ENCODE measurements around the gene ATP8B3. TPM values are rescaled to one million over a fixed set of nuclear protein-coding genes. Genes with fewer than 3 reads are reported as not detected.

Gene ATP8B3
- total RNA-seq, 2 donors from 2014 or later, result 2.3 to 2.8 TPM

DNA sequence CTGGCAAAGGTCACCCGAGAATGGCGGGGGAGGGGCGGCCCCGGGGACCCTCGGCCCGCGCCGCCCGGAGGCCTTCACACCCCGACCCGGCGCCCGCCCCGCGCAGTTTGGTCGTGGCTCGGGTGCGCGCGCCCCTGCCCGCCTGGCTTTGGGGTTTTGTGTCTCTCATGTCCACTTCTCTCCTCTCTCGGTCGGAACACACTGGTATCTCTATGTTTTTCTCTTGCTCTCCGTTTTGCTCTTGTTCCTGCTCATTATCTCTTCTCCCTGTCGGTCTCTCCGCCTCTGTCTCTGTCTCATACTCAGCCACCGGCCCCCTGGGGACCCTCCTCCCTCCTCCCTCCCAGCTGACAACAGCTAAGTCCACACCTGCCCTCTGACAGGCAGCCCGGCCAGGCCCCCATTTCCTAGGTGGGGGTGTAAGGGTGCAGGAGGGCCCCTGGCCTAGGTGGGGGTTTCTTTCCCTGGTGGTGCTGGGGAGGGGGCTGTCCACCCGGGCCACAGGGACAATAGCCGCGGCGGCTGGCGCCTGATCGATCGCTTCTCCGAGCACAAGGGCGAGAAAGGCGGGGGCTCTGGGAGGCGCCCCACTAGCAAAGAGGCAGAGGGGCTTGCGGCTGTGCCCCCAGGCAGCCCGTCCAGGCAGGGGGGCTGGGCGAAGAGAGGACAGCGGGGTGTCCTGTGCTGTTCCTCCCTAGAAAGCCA is 56.5 kb downstream of the ATP8B3 start:
- no peak overlapping the region for H3K4me3 Mint-ChIP-seq
- no peak overlapping the region for H3K27ac Mint-ChIP-seq
- H3K4me1 Mint-ChIP-seq (ENCODE audit: low read depth in 2 of 2), result peaks cover 5 to 9% of the 10 kb centered on the region in 2 donors
- peaks cover 16 to 17% of the 10 kb centered on the region in 2 donors for H3K27me3 Mint-ChIP-seq
- no peak for ATAC-seq
- peak; percentile 46 for DNase-seq (ENCODE audit: low spot score)
- no peaks in the 10 kb centered on the region for H3K9me3 Mint-ChIP-seq
- no peaks in the 10 kb centered on the region for H3K36me3 Mint-ChIP-seq

DNA sequence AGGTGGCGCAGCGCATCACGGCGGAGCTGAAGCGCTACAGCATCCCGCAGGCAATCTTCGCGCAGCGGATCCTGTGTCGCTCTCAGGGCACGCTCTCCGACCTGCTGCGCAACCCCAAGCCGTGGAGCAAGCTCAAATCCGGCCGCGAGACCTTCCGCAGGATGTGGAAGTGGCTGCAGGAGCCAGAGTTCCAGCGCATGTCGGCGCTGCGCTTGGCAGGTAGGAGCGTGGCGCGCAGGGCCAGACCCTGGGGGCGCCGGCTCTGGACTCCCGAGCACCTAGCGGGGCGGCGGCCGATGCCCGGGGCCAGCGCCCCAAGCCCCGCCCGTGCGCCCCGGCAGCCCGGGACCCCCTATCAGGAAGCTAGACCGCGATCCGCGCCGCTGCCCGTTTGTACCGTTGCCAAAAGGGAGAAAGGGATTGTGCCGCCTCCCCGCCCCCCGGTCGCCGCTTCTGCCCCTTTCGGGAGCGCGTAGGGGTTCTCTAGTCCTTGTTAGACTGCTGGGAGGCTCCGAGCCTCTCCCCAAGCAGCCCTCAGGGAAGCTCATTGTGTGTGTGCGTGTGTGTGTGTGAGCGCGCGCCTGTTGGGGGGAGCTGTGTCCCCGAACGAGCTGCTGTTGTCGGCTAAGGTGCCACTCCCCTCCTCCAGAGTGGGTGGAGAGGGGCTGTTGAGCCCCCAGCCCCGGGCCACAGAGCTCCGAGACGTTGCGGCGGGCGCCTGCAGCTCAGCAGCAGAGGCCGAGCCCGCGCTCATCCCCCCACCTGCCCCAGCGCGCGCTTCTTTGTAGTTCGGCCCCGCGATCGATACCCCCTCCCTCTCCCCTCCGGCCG is 57.2 kb downstream of the ATP8B3 start:
- peak; percentile 56 for DNase-seq (ENCODE audit: low spot score)
- H3K27me3 Mint-ChIP-seq, result peaks cover 18 to 22% of the 10 kb centered on the region in 2 donors
- H3K4me3 Mint-ChIP-seq, result no peak overlapping the region
- no peak for ATAC-seq
- no peak overlapping the region for H3K27ac Mint-ChIP-seq
- no peaks in the 10 kb centered on the region for H3K9me3 Mint-ChIP-seq
- no peaks in the 10 kb centered on the region for H3K36me3 Mint-ChIP-seq
- H3K4me1 Mint-ChIP-seq (ENCODE audit: low read depth in 2 of 2), result peaks cover 5 to 9% of the 10 kb centered on the region in 2 donors

DNA sequence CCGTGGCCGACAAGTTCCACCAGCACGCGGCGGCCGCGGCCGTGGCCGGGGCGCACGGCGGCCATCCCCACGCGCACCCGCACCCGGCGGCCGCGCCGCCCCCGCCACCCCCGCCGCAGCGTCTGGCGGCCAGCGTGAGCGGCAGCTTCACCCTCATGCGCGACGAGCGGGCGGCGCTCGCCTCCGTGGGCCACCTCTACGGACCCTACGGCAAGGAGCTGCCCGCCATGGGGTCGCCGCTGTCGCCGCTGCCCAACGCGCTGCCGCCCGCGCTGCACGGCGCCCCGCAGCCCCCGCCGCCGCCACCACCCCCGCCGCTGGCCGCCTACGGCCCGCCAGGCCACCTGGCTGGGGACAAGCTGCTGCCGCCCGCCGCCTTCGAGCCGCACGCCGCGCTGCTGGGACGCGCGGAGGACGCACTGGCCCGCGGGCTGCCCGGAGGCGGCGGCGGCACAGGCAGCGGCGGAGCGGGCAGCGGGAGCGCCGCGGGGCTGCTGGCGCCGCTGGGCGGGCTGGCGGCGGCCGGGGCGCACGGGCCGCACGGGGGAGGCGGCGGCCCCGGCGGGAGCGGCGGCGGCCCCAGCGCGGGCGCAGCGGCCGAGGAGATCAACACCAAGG is 57.9 kb downstream of the ATP8B3 start:
- H3K27me3 Mint-ChIP-seq, result peaks cover 18 to 23% of the 10 kb centered on the region in 2 donors
- H3K4me1 Mint-ChIP-seq (ENCODE audit: low read depth in 2 of 2), result peaks cover 5 to 9% of the 10 kb centered on the region in 2 donors
- H3K4me3 Mint-ChIP-seq, result no peak overlapping the region
- H3K36me3 Mint-ChIP-seq, result no peaks in the 10 kb centered on the region
- no peaks in the 10 kb centered on the region for H3K9me3 Mint-ChIP-seq
- DNase-seq (ENCODE audit: low spot score) (no peak), ATAC-seq (no peak)
- no peak overlapping the region for H3K27ac Mint-ChIP-seq

DNA sequence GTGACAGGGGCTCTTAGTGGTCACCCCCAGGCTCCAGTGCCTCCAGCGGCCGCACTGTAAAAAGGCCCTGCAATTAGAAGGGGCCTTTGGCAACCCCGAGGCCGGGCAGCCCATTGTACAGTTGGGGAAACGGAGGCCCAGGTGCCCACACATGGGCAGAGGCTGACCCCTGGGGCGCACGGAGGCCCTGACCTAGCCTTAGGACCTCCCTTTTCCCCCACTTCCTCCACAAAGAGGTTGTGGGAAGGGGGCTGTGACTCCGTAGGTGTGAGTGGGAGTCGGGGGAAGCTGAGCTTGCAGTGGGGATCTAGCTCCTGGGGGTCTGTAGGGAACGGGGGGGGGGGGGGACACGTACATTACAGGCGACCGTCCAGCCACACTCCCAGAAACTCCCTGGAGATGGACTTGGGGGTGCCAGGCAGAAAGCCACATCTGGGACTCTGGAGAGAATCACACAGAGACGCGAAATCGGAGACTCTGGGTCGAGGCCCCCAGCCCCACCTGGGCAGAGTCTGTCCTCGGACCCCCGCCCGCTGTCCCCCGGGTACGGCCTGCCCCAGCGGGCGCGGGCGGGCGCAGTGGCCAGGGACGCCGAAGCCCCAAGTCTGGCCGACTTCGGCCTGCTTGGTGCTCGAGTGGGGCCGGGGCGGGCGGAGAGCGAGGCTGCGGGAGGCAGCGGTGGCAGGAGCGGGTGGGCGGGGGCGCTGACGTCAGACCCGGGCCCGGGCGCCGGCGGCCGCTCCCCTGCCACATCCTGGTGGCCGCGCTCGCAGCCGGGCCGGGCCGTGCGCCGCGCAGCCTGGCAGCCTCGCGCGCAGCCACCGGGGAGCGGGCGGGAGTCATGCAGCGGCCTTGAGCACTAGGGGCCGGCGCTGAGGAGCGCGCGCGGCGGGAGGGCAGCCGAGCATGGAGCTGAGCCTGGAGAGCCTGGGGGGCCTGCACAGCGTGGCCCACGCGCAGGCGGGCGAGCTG is 59.0 kb downstream of the ATP8B3 start, which contains the start of gene ONECUT3:
Gene ONECUT3 (plus strand): TSS at position 750 of the 972 bp plus-strand sequence. CDS start 157 bp downstream, at position 907.
- Mint-ChIP-seq H3K36me3 (no peaks in the 10 kb centered on the region), H3K9me3 (no peaks in the 10 kb centered on the region), H3K4me1 (ENCODE audit: low read depth in 2 of 2) (peaks cover 5 to 9% of the 10 kb centered on the region in 2 donors), H3K27ac (no peak within 1 kb of the TSS), H3K4me3 (no peak within 1 kb of the TSS), H3K27me3 (peaks cover 16 to 23% of the 10 kb centered on the region in 2 donors)
- DNase-seq (ENCODE audit: low spot score), result no peak
- ATAC-seq, result no peak

DNA sequence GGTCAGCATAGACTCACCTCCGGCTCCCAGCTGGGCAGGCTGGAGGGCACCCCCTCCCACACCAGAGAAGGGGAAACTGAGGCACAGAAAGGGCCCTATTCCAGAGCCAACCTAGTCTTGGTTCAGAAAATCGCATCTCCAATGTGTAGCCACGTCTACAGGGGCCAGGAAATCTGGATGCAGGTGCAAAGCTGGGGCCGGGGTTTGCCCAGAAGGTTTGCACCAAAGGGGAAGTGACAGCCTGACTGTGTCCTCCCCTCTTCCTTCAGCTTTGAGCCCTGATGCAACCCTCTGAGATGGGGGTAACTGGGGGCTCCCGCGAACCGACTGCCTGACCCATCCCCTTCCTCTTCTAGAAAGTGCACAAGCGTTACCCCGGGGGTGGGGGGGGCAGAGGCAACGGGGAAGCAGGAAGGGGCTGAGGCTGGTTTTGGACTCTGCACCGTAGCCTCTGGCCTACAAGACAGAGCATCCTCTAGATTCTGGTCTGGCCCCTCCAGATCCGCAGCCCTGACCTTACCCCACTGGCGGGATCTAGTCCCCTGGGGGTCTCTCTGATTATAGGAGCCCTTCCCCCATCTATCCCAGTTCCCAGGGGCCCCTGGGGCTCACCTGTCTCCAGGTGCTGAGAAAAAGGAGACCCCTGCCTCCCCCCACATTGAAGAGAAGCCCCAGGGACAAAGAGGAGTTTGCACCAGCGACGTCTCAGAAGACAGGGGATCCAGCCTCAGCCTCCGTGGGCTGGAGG is 59.9 kb downstream of the ATP8B3 start:
- no peak for ATAC-seq

DNA sequence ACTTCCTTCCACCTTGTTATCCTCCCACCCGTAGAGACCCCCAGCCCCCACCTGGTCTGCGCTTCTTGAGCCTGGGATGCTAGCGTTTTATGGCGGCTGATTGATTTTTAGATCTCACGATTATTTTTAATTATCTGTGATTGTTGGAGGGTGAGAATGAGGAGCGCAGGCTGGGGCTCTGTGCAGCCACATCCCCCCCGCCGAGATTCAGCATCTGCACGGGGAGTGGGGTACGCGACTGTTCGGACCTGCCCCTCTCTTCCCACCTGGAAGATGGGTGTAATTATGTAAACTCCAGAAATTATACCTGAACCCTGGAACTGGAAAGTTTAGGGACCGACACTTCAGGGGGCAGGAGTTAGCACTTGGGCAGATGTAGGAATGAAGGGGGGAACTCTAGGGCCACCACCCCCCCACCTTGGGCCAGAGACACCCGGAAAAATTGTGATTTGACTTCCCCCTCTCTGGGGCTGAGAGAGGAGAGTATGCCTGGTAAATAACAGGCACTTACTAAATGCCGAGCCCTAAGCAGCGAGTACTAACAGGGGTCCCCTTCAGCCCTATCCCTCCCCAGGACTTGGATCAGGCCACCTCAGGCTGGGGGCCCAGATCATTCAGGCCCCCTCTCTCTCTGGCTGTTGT is 60.6 kb downstream of the ATP8B3 start:
- Mint-ChIP-seq H3K9me3 (no peaks in the 10 kb centered on the region), H3K4me1 (ENCODE audit: low read depth in 2 of 2) (peaks cover 5 to 8% of the 10 kb centered on the region in 2 donors), H3K27ac (no peak overlapping the region), H3K27me3 (peaks cover 13 to 15% of the 10 kb centered on the region in 2 donors), H3K4me3 (no peak overlapping the region), H3K36me3 (no peaks in the 10 kb centered on the region)
- ATAC-seq (no peak), DNase-seq (ENCODE audit: low spot score) (no peak)

More for the DNA sequence above, 59.9 kb downstream of the ATP8B3 start:
- Mint-ChIP-seq H3K27ac (no peak overlapping the region), H3K4me1 (ENCODE audit: low read depth in 2 of 2) (peaks cover 5 to 13% of the 10 kb centered on the region in 2 donors), H3K27me3 (peaks cover 18 to 22% of the 10 kb centered on the region in 2 donors), H3K36me3 (no peaks in the 10 kb centered on the region), H3K9me3 (no peaks in the 10 kb centered on the region), H3K4me3 (no peak overlapping the region)
- no peak for DNase-seq (ENCODE audit: low spot score)

DNA sequence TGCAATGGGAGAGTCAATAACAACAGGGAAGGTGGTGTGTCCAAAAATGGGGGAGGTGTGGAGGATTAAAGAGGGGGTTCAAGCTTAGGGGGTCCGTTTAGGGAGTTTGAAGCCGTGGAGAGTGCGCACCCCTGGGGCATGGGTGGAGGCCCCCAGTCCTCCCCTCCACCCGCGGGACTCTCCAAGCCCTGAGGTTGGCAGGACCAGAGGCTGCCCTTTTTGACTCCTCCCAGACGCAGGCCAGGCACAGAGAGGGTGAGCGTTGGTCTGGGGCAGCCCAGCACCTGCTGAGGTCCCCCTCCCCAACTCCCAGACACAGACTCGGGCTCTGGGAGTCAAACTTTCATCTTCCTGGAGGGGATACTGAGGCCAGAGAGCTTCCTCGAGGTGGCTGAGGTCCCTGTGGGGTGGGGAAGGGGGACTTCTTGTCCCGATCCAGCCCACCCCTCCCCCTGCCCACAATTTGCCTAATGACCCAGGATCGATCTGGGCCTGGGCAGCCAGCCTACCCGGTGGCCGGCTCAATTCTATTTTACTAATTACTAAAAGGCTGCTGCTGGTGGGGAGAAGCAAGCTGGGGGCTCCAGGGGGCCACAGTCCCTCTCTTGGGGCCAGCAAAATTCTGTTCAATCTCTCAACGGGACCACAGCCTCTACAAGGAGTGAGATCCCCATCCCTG is 61.6 kb downstream of the ATP8B3 start:
- Mint-ChIP-seq H3K36me3 (no peaks in the 10 kb centered on the region), H3K9me3 (no peaks in the 10 kb centered on the region), H3K27me3 (peaks cover 9 to 10% of the 10 kb centered on the region in 2 donors), H3K4me3 (no peak overlapping the region), H3K27ac (no peak overlapping the region), H3K4me1 (ENCODE audit: low read depth in 2 of 2) (peaks cover 2 to 6% of the 10 kb centered on the region in 2 donors)
- DNase-seq (ENCODE audit: low spot score), result no peak
- ATAC-seq, result no peak

DNA sequence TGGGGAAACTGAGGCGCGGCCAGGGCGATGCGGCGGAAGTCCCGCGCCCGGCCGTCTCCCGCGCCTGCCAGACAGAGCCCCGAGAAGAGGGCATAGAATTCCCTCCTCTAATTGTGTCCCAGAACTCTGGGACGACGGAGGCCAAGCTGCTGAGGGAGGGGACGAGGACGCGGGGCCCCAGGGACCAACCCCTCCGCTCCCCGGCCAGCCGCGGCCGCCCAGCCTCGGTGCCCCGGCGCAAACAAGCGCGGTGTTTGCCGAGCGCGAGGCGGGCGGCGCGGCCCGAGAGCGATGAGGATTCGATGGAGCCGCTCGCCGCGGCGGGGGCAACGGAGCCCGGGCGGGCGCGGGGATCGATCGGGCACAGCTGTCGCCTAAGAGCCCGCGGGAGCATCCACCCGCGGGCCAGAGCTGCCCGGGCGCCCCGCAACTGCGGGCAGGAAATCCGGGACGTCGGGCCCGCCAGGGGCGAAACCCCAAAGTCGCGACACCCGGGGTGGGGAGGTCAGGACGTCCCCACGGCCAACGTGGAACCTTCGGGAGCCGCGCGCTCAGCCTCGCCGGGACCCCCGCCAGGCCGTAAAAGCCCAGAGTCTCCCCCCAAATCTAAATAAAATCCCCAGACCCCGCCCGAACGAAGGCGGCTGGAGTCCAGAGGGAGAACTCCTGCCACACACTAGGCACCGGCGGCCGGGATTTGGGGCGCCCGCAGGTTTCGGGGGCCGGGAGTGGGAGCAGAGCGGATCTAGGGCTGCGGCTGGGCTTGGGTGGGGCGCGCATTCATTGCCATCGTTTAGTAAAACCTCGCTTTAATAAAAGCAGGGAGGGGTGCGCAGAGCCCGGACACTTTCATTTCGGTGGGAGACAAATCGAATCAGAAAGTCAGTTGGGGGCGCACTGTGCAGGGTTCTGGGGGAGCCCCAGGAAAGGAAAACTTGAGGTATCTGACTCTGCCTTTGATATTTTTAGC is 62.4 kb downstream of the ATP8B3 start:
- peaks cover 0 to 5% of the 10 kb centered on the region in 2 donors for H3K4me1 Mint-ChIP-seq (ENCODE audit: low read depth in 2 of 2)
- no peak for DNase-seq (ENCODE audit: low spot score)
- ATAC-seq, result no peak
- H3K27ac Mint-ChIP-seq, result no peak overlapping the region
- no peaks in the 10 kb centered on the region for H3K9me3 Mint-ChIP-seq
- no peaks in the 10 kb centered on the region for H3K36me3 Mint-ChIP-seq
- H3K4me3 Mint-ChIP-seq, result no peak overlapping the region
- H3K27me3 Mint-ChIP-seq, result peaks cover 7% of the 10 kb centered on the region in 2 donors

DNA sequence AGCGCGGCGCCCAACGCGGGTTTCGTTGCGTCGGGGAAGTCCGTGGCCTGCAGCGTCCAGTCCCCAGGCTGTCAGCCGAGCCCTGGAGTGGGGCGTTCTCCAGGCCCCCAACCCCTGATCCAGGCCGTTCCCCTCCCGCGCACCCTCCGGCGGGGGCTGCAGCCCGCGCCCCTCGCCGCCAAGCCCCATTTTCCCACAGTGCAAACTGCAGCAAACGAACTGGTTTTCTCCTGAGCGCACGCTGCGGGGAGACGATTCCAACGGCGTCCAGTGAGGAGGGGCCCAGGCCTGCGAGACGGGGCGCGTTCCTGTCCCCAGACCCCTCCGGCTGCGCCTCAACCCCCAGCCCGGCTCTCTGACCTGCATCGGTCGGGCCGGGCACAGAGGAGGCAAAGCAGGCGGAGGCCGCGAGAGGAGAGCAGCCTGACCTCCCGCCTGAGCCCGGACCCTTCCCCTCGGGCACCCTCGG is 63.2 kb downstream of the ATP8B3 start:
- Mint-ChIP-seq H3K9me3 (no peaks in the 10 kb centered on the region), H3K4me1 (ENCODE audit: low read depth in 2 of 2) (peaks cover 0 to 5% of the 10 kb centered on the region in 2 donors), H3K4me3 (no peak overlapping the region), H3K36me3 (no peaks in the 10 kb centered on the region), H3K27me3 (peaks cover 7% of the 10 kb centered on the region in 2 donors), H3K27ac (no peak overlapping the region)
- peak; percentile 28 for DNase-seq (ENCODE audit: low spot score)
- ATAC-seq, result no peak

DNA sequence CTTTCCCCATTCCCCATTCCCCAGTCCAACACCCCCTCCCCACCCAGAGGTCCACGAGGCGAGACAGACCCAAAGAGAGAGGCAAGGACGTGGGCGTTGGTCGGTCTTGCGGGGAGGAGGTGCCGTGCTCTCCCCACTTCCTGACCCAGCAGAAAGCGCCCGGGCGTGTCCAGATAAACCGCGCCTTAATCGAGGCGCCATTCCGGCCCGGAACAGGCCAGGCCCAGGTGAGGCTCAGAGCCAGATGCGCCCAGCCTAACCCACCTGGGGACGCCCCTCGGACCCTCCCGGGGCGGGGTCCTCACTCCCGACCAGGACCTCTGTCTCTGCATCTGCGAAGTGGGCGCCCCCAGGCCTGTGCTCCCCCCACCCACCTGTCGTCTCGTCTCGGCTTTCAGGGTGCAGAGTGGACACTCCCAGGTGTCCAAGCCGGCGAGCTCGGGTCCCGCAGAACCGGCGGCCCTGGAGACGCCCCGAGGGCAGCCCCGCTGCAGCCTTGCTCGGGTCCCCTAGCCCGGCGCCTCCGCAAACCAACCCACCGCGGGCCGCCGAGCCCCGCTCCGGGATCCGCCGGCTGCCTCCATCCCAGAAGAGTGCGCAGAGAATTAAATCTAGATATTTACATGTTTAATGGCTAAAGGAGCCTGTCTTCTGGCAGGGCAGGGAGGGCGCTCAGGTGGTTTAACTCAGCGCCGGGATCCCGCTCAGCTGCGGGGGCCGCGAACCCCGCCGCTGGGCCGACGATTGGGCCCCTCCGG is 63.8 kb downstream of the ATP8B3 start:
- Mint-ChIP-seq H3K4me3 (no peak overlapping the region), H3K27ac (no peak overlapping the region), H3K36me3 (no peaks in the 10 kb centered on the region), H3K4me1 (ENCODE audit: low read depth in 2 of 2) (peaks cover 0 to 5% of the 10 kb centered on the region in 2 donors), H3K9me3 (no peaks in the 10 kb centered on the region), H3K27me3 (peaks cover 7% of the 10 kb centered on the region in 2 donors)
- DNase-seq (ENCODE audit: low spot score) (peak; percentile 31), ATAC-seq (peak in 1 of 2 donors; percentile 42)

Measured in natural killer cell treated with Interleukin-12 subunit alpha and Interleukin-12 subunit beta and Interleukin-15 and Interleukin-18, amount 100 ng/mL, for 72 hours (primary cell).